ENCODE measurements around the gene OPN5.

OPN5 gene

DNA sequence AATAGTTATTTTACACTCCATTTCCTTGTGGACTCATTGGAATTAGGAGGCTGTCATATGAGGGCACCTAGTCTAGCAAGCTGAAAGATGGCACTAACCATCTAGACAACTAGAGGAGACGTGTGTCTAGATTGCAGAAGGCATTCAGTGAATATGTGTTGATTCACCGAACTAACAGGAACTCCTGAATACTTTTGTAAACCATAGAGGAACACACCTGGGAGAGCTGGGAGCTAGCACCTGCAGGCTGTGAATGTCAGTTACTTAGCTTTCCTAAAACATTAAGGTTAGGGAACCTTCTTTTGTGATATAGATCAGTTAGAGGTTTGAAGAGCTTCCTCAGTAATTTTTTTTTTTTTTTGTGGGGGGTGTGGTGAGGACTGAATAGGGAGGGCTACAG is 7.7 kb downstream of the OPN5 start:
- DNase-seq, result no peak

DNA sequence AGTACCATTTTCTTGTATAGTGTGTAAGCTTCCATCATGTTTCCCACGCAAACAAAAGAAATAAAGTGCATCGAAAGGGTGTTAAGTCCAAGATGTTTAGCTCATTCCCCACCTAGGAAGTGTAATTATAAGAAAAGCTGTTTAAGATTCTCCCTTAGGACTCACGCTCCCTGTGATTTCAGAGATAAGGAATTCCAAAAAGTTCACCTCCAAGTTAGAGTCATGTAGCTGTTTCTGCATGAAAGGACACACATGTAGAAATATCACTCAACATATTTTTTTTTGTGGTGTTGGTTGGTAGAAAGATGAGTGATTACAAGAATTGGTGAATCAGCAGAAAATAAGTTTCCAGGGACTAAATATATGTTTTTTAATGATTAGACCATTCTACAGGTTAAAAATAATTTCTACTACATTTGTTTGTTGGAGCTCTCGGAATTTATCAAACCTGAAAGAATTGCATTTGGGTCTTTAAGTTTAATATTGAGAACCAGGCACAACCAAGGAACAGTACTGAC is 10.4 kb downstream of the OPN5 start:
- DNase-seq, result no peak

DNA sequence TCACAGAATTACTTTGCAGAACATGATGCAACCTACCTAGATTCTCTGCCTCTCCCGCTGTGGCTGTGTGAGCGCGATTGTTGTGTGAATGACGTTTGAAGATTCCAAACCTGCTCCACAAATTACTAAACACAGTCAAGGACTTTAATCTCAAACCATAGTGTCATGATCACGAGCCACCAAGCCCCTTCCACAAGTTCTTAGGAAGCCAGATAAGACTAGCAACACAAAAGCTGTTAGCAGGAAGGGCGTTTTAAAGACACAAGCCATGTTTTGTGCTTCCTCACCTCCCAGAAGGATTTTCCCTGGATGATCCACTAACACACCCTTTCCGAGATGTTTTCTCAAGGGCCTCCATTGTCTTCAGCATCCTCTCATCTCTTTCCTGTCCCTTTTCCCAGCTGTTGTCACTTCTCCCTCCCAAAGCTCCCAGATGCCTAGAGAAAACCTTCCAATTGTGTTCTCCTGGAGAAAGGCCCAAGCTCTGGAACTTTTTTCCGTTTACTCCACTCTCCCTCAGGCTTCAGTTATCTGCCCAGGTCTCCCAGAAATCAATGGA is 12.8 kb downstream of the OPN5 start:
- no peak for DNase-seq

DNA sequence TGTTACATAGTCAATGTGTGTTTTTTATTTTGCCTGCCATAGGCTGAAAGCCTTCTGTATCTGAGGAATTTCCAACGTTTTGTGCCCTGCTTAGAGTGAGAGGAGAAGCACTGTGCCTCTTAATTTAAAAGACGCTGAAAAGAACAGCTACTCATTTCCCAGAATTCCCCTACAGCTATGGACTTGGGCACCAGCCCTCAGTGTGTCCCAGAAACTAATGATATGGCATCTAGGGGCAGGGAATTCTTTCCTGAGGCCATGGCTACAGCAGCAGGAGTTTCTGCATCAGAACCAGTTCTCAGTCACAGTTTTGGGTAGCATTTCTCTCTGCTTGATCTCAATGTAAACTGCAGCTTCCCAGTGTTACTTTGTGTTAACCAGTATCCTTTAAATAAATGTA is 20.2 kb downstream of the OPN5 start:
- no peak for DNase-seq

DNA sequence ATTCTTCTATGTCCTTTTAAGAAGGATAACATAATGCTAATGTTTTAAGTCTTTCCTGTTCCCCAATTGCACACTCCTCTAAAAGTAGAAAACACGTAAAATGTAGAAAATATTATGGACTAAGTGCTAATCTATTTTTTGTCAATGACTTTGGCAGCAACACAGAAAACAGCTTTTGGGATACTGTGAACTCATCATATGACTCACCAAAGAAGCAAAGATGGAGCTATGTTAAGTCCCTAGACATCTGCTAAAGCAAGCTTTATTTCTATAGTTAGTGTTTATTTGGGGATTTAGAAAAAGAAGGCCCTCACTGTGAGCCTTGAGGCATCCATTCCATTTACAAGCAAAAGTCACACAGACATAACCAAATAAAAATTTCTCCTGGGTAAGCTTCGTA is 23.0 kb downstream of the OPN5 start:
- DNase-seq, result no peak

DNA sequence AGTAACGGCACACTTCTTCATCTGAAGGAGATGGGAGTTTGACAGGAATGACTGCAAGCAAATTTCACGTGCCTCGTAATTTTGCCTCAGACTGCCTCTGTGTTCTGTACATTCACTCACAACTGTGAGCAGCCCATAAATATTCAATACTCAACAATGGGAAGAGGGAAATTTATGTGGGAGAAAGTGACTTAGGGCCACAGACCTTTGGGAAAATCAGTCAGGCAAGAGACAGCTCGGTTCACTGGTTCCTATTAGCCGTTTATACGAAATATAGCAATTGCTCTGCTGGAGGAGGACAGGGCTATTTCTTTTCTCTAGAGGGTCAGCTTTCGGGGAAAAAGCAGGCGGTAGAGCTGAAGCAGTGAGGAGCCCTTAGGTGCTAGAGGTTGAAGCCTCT is 28.0 kb downstream of the OPN5 start:
- no peak for DNase-seq

DNA sequence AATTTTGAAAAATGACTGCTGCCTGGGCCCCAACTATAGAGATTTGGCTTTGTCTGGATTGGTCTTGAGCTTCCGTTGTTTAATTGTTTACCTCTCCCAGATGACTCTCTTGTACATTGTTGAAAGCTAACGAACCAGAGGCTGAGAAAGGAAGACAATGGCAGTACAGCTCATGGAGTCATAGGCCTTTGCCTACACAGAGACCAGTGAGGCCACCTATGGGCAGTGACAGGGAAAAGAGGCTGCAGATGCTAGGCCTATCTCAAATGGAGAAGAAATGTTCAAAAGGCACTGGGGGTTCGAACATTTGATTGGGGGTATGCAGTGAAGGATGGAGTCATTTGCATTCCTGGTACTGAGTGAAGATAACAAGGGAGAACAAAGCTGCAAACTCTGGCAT is 29.1 kb downstream of the OPN5 start:
- DNase-seq, result no peak

DNA sequence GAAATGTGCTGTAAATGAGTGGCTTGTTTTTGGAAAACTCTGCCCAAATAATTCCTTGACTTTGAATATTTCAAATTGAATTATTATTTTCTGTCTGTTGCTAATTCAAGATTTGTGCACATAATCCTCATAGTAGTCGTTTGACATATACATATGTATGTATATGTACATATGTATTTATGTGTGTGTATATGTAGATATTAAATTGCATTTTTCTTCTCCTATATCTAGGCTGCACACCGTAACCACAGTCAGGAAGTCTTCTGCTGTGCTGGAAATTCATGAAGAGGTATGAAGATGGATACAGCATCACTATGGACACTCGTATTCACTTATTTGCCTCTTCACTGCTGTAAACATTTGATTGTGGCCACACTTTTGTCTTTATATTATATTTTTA is 29.6 kb downstream of the OPN5 start:
- no peak for DNase-seq

DNA sequence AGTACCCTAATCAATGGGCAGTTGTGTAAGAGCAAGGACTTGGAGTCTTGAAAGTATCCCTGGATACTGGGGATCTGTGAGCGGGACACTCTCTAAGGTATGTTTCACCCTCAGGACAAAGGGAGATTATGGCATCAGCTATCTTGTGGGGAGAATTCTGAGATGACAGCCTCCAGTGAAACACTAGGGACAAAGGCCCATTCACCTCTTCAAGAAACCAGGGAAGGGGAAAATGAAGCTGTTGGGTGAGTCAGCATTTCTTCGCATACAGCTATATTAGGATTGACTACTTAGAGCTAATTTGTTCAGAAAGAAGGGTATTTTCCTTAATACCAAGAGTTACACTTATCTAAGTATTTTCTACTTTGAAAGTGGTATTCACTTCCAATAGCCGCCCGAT is 35.9 kb downstream of the OPN5 start:
- no peak for DNase-seq

DNA sequence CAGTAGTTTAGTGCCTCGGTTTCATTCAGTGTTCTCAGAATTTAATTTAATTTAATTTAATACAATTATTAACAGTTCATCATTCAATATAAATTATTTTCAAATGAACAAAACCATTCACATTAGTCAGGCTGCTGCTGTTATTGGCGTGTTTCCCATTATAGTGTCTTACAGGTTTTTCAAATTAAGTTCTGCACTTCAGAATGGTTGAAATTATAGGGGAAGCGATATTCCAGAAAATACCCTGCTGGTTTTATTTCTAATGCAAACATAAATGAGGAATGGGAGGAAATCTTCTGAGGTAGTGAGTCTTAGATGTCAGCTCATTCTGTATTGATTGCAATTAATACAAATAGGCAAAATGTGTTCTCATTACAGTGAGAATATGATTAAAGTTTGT is 37.6 kb downstream of the OPN5 start:
- no peak for DNase-seq

DNA sequence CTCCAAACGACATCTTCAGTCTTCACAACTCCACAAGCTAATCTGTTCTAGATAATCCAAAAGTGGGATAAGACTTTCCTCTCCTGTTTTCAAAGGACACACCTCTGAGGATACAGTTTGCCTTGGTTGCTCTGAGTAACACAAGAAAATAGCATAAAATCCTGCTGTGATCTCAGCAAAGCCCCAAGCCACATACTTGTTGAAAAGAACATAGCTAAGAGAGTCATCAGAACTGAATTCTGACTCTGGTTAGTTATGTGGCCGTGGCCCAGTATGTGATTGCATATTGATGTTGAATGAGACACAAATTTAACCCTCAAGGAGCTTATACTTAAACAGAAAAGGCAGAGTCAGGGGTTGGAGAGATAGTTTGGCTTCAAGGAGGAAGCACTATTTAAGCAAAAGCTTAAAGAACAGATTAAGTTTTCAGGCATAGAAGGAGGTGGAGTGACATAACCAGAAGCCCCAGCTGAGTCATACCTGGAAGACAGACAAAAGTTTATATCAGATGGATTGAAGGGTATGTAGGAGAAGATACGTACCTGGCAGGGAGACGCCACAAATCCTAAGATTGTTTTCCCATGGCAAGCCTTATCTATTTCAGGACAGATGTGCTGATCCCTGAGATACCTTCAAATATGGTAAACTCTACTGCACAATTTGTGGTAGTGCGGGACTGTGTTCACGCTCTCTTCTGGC is 41.2 kb downstream of the OPN5 start:
- no peak for DNase-seq

DNA sequence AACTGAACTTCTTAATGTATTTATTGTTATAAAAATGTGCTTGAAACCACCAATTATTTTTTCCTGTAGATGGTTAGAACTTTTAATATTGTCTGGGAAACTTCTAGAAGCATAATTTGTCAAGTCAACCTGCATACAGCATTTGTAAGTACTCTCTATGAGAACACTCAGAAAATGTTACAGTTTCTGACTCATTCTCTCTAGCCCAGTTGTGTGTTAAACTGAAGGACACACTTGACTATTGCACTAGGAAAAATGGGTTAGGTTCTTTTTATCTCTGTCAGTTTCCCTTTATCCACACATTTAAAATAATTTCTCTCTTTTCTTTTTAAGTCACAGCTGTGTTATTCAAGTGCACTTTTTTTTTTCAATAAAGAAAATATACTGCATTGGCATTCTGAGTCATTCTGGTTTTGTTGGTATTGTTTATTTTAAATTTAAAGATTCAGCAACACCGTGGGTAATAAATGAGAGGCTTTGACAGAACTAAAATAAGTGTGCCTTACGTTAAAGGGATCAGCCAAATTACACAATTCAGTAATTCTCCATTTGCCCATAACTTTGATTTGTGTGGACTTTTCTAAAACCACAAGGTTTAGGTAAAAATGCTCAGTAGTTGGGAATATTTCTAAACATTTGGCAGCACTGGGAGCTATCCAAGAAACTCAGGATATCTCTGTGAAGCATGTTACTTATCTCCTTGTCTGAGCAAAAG is 50.7 kb downstream of the OPN5 start:
- no peak for DNase-seq

DNA sequence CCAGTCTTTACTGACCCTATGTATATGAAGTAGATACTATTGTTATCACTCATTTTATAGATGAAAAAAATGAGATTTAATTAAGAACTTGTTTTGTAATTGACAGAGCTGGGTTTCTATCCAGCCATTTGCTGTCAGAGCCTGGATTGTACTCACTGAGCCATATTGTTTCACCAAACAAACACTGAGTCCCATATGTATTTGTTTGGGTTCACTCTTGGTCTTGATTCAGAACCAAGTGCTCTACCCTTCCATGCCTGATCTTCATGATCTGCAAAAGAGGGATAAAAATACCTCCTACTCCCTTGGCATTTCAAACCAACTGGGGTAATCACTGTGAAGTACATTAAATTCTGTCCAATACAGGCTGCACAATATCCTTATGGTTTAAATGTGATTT is 52.4 kb downstream of the OPN5 start:
- DNase-seq, result no peak

DNA sequence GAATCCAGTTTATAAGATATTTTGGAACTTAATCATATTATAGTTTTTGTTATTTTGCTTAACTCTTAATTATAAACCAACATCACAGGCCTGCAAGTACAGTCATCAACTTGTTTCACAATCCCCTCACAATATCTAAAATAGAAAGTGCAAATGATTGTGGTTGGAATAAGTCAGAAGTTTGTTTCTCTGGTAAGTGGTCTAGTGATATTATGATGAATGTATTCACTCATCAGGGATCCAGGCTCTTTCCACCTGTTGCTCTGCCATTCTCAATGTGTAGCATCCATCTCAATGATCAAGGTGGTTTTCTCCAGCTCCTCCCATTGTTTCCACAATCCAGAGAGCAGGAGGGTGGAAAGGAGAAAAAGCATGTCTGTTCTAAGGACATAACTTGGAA is 54.2 kb downstream of the OPN5 start:
- no peak for DNase-seq

DNA sequence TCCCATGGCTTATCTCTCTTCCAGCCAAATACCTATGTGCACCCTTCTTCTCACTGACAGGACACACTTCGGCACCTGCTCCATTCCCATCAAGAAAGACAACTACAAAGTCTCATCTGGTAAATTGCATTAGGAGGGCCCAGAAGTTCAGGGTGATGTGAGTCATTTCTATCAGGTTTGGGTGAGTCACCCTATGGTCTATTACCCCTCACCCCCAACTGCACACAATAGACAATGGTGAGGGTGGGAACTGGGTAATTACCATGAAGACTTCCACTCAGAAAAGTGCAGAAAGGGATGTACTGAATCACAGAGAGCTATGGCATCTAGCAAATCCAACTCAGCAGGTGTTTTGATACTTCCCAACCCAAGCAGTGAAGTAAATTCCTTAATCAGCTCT is 54.8 kb downstream of the OPN5 start:
- DNase-seq, result no peak

DNA sequence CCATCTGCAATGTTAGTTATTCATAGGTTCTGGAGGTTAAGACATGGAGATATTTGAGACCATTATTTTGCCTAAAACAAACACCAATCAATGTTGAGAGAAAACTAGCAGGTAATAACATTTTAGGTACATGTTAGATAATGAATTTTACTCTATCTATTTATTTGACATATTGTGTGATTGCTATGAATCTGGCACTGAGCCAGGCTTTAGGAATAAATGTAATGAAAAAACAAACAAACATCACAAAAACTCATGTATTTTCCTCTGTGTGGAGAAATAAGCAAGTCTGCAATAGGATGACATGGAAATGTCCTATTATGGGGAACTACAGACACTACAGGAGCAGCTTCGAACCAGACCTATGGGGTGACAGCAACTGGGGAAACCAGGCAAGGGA is 57.8 kb downstream of the OPN5 start:
- DNase-seq, result no peak

DNA sequence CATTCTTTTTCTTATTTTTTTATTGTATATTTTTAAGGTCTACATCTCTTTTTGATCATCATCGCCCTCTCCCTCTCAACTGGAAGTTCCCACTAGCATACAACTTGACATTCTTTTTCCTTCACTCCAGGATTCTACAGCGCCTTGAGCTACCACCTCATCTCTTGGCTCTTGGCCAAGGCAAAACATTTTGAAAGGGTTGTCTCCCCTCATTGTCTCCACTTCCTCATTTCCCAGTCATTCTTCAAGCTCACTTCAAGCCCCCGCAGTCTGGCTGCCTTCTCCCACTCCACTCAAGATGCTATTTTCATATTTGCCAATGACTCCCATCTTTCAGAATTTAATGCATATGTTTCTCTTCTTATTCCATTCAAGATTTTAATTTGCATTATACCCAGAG is 63.0 kb downstream of the OPN5 start:
- DNase-seq, result no peak

DNA sequence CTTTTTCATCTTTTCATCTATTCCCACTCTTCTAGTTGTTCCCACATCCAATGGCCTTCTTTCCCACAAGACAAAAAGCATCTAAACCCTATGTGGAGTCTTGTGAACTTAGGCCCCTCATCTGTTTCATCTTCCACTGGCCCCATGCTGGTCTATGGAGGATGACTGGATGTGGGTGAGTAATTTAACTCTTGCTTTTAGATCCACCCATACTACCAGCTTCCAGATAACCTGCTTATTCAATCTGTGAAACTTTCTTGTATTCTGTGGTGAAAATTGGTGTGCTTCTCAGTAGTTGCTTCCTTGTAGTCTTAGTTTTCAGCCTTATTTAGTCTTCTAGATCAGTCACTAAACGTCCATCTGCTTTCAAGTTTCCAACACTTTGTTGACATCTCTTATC is 64.9 kb downstream of the OPN5 start:
- DNase-seq, result no peak

DNA sequence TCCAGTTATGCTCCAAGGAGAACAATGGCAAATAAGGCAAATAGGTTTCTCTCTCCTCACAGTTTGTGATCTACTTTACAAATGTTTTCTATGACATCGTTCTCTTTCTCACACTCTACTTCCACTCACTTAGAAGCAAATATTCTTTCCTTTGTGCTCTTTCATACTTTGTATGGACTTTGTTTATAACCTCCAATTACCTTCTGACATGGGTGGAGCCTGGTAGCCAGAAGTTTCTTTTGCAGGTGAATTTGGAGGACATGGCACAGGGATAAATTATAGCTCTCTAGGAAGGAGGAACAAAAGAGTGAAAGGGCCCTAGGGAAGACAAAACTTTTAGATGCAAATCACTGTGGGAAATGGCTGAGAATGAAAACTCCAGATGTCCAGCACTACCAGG is 69.3 kb downstream of the OPN5 start:
- no peak for DNase-seq

DNA sequence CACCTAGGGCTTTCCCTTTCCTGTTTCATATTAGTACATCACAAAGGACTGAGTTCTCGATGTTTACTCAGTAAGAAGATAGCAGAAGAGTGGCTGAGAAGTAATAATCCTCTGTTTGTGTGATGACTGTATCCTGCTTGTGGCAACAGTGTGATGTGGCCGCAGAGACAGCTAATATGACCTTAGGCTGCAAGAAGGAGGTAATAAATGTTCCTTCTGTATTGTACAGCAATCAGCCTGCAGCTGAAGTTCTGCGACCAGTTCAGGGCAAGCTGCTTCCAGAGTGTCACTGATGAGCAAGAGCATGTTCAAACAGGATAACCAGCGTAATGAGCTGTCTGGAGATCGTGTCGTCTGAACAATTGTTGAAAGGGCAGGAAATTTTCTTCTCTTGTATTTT is 70.9 kb downstream of the OPN5 start:
- no peak for DNase-seq

DNA sequence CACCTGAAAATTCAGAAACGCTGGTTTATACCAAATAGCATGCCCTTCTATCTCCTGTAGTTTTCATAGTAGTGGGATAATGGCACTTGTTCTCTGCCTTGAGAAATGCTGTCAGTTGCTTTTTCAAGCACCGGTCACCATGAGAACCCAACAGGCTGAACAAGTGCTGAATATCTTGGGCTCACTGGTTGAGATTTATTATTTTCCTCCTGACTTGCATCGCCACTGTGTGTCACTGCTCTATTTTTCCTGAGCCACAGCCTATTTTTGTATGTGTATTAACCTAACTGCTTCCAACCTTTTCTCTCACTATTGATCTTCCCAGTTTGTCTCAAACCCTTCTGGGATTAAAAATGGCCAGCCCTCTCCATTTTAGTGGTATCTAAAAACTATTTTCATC is 71.9 kb downstream of the OPN5 start:
- no peak for DNase-seq

DNA sequence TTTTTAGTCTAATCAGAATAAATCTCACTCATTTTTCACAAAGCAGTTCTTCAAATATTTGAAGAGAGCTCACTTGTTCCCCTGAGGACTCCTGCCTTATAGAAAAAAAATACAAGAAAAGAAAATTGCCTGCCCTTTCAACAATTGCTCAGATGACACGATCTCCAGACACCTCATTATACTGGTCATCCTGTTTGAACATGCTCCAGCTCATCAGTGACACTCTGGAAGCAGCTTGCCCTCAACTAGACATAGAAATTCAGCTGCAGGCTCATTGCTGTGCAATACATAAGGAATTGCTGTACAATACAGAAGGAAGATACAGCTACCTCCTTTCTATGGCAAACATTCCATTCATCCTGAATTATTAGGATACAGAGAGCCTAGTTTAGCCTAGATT is 73.1 kb downstream of the OPN5 start:
- DNase-seq, result no peak

DNA sequence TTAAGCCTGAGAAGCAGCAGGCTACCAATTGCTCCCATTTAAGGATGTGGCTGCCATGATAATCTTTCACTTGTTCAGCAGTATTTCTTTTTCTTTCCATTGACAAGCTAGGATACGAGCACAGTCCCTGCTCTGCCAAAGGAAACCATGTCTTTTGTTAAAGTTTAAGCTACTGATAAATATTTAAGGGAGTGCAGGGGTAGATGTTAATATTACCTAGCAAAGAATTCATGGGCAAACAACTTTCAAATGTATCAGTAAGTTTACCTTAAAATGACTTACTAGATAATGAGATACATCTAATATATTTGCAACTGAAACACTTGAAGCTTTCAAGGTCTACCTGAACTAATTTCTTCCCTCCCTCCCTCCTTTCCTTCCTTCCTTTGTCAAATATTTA is 77.3 kb downstream of the OPN5 start:
- DNase-seq, result no peak

DNA sequence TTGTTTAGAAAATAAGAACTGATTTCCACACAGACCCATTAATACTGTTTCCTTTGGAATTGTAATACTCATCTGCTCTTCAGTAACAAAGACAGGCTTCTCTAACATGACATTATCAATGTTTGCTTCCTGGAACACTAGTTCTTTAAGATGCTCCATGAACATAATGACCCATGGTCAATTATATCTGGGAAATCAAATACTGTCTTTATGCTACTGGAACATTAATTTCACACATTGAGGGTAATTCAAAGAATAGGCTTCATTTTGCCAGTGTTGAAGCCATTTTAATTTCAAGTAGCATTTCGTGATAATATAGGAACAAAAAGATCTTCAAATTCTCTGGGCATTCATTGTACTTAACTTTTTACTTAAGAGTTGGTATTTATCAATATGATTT is 80.9 kb downstream of the OPN5 start:
- DNase-seq, result no peak

DNA sequence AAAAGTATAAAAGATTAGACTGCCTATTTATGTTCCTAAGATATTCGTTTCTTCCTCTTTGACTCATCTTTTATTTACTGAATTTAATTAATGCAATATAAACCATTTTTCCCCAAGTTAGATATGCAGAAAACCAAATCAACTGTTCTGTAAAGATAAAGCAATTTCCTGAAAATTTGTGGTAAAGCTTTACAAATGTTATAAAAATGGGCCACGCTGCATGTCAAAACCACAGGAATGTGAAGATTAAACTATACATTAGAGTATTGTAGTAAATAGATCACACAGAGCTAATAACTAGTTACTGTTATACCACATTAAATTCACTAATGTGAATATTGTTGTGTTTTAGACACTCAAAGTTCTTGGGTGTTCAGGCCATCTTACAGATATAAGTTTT is 83.4 kb downstream of the OPN5 start:
- DNase-seq, result no peak
